GM12801 (cell line): ENCODE data around the gene INTS4.

Experiments
- TF ChIP-seq, protein P1 (sequence below): IDR thresholded peaks from one replicate; pipeline ENCODE4 v1.5.1; 2011; ENCODE audit warnings: control low read depth; ENCODE audit not compliant: insufficient read length; ENCODE audit errors: extremely low read depth

The INTS4 gene

DNA sequence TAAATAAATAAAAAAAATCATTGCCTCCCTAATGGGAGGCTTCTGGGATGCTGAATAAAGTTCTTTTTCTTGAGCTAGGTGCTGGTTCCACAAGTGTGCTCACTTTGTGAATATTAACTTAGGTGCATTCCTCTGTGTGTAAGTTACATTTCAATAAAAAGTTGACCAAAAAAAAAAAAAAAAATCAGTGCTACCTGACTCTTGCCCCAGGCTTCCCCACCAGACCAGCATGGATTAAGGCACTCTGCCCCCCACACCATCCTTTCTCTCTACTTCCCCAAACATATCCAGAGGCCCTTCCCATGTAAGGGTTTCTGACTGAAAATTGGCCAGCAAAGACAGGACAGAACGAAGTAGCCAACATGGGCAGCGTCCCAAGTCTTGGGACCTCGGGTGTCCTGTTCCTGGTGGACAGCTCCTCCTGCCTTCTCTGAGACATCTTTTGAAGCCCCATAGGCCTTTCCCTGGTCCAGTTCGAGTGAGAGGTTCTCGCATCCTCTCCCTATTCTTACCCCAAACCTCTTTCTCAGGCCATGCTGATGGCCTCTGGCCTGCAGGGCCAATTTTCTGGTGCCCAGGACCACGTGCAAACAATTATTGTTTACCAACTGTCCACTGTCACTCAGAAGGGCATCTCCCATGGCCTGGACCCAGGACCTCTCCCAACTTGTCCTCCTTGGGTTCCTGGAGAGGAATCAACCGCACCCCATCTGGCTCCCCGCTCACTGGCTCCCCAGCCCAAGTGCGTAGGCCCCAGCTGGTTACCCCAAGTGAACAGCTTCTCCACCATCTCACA lies 43.6 kb upstream of the INTS4 start:
- TF ChIP-seq, protein P1, sequence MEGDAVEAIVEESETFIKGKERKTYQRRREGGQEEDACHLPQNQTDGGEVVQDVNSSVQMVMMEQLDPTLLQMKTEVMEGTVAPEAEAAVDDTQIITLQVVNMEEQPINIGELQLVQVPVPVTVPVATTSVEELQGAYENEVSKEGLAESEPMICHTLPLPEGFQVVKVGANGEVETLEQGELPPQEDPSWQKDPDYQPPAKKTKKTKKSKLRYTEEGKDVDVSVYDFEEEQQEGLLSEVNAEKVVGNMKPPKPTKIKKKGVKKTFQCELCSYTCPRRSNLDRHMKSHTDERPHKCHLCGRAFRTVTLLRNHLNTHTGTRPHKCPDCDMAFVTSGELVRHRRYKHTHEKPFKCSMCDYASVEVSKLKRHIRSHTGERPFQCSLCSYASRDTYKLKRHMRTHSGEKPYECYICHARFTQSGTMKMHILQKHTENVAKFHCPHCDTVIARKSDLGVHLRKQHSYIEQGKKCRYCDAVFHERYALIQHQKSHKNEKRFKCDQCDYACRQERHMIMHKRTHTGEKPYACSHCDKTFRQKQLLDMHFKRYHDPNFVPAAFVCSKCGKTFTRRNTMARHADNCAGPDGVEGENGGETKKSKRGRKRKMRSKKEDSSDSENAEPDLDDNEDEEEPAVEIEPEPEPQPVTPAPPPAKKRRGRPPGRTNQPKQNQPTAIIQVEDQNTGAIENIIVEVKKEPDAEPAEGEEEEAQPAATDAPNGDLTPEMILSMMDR: no peak

DNA sequence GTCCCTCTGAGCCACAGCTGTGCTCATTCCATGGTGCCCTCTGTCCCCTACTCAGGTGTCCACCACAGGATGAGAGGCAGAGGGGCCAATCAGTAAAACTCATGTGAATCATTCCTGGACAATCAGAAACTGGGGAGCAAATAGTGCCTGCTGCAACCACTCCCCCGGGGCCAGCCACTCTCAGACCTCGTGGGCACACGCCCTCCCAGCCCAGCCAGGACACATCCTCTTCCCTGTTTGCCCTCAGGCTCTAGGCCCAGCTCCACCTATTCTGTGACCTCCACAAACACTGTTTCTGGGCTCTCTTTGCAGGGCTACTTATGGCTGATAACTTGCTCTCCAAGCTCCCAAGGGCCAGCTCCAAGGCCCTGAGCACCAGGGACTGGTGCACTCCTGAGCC lies 42.6 kb upstream of the INTS4 start:
- TF ChIP-seq, protein P1: no peak

DNA sequence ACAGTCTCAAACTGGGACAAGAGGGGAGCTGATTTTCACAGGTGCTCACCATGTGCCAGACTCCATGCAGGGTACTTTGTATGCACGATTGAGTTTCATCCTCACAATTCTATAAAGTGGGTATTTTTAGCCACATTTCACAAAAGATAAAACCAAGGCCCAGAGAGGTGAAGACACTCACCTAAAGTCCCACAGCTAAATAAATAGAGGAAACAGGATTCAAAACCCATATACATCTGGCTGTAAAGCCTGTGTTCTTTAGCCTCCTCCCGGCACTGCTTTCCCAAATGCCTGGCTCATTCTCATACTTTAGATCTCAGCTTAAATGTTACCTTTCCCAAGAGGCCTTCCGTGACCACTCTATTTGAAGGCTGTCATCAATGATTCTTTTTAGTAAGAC lies 41.8 kb upstream of the INTS4 start:
- TF ChIP-seq, protein P1: no peak

DNA sequence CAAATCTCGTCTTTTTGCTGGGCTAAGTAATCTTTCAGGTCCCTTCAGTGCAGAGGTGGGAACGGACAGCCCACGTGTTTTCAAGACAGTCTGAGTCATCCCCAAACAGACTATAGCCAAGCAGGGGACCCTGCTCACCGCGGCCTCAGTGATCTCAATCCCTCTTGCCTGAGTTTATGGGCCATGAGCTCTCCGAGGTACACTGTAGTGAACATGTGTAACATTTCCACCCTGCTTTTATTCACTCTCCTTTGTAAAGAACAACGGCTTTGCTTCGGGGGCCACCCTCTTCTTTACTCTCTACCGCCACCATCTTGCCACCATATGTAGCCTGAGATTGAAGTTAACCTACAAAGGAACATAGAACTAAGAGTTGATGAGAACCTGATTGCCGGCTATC lies 40.2 kb upstream of the INTS4 start:
- TF ChIP-seq, protein P1: no peak

DNA sequence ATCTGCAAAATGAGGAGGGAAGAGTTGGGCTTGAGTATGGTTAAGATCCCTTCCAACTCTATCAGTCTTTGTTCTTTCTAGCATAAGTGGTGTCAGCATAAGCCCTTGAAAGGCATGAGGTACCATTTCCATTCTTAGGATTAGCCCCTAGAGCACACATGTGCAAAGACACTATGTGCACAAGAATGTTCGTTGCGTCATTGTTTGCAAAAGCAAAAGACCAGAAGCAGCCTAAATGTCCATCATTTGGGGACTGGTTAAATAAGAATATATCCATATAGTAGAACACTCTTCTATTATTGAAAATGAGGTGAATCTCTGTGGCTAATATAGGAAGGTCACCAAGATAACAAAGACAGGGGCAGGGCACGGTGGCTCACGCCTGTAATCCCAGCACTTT lies 38.6 kb upstream of the INTS4 start:
- TF ChIP-seq, protein P1: no peak

DNA sequence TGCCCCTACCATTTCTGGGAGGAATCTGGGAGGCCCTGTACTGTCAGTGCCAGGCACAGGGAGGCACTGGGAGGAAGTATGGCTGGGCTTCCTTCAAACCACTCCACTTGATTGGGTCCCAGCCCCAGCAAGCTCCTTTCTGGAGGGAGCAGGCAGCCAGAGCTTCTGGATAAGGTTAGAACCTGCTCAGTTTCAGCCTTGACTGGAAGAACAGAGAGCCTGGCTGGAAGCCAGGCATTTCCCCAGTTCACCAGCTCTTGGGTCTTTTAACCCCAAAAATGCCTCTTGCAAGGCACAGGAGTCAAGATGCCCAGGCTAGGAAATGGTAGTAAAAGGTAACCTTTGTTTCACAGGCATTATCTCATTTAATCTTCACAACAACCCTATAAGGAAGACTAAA lies 37.6 kb upstream of the INTS4 start:
- TF ChIP-seq, protein P1: no peak

DNA sequence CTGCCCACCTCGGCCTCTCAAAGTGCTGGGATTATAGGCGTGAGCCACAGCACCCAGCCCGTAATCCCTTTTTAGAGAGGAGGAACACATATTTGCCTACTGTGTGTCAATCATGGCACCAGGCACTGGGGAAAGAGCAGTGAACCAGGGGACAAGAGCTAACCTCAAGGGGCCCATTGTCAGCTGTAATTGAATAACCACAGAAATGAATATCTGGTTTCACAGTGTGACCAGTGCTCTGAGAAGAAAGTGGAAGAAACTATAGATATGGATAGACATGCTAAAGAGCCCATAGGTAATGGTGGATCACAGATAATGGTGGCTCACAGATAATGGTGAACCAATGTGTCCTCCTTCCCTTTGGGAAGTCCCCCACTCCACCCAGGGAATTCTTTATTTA lies 37.2 kb upstream of the INTS4 start:
- TF ChIP-seq, protein P1: no peak
